ENCODE results near the gene ADAM17.

DNA sequence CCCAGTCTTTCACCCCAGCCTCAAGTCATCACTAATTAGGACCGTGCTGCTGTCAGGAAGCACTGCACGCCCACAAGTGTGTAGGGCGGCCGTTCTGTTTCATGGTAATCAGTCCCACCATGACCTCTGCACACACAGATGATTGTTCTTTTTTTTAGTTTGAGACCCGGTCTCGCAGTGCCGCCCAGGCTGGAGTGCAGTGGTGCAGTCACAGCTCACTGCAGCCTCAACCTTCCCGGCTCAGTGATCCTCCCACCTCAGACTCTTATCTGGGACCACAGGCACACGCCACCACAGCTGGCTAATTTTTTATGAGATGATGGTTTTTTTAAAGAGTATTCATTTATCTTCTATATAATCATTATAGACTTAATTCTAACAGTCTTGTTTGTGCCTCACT is 83.1 kb downstream of the ADAM17 start:
- no peak for TF ChIP-seq GATA2 (IDR thresholded peaks at IDR 0.05; ENCODE audit: low read depth, low read length)
- no peak for TF ChIP-seq GATA3 (IDR thresholded peaks at IDR 0.05; ENCODE audit: low read depth, low read length)
